IMR-90 (cell line): ENCODE data around the gene RPL10.

Experiments
- CEBPB ChIP-seq: IDR thresholded peaks from 2 replicates; pipeline ENCODE4 v1.6.1; 2012; ENCODE audit warnings: low read depth, low read length, improper control_type of control experiment
- CTCF ChIP-seq: conservative IDR thresholded peaks from 2 replicates; pipeline ENCODE4 v1.5.1; 2012; ENCODE audit warnings: mild to moderate bottlenecking, low read depth, low read length, improper control_type of control experiment
- MAFK ChIP-seq: IDR thresholded peaks from 2 replicates; pipeline ENCODE4 v1.6.1; 2012; ENCODE audit warnings: low read depth, low read length, improper control_type of control experiment
- POLR2A ChIP-seq: IDR thresholded peaks from 2 replicates; pipeline ENCODE4 v1.6.1; 2012; ENCODE audit warnings: mild to moderate bottlenecking, low read depth, low read length
- RAD21 ChIP-seq: IDR thresholded peaks from 2 replicates; pipeline ENCODE4 v1.6.1; 2012; ENCODE audit warnings: low read length, improper control_type of control experiment

- TF ChIP-seq MAFK = no peak
- no peak for TF ChIP-seq CTCF
- TF ChIP-seq POLR2A = no peak
- TF ChIP-seq RAD21 = no peak
- no peak for TF ChIP-seq CEBPB
Measured at GRCh38 chrX:154349359-154349935, 48.7 kb upstream of the RPL10 start.
